ENCODE data around the gene PRTFDC1. TPM values are rescaled to one million over a fixed set of nuclear protein-coding genes. Genes with fewer than 3 reads are reported as not detected.

PRTFDC1 gene
- total and polyA plus RNA-seq, 2 of the 8 experiments (the other 6 are each of a cell fraction or from before 2014, with no cell fraction given) = 5.9 to 6.6 TPM

DNA sequence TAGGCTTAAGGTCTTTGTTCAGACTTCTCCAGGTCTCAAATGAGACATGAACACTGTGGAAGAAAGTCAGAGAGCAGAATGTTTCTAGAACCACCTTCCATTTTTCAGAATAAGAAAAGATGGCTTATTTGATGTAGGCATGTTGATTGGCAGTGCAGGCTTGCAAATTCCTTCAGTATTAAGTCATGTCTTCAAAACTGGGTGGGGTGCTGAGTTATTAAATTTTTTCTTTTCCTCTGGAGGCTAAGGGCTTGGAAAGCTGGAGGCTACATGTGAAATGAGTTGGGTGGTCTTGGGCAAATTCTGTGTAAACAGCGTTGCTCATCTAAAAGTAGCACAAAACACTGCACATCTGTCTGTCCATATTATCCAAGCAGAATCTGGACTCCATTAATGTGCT, 62.8 kb downstream of the PRTFDC1 start (continued):
- no peak for TF ChIP-seq PHF8 (conservative IDR thresholded peaks at IDR 0.05; ENCODE audit: low read depth, low read length)
- no peak for TF ChIP-seq NRF1 (IDR thresholded peaks at IDR 0.05; ENCODE audit: low read depth, low read length)
- no peak for TF ChIP-seq ZNF274 (IDR thresholded peaks at IDR 0.05; ENCODE audit: borderline replicate concordance, extremely low read depth, low read length)
- TF ChIP-seq KDM1A (IDR thresholded peaks at IDR 0.05; ENCODE audit: borderline replicate concordance, low read length) = no peak

Data from H1 (cell line).